H1 (cell line): Measurements from ENCODE around the gene NT5E. TPM values are rescaled to one million over a fixed set of nuclear protein-coding genes. Genes with fewer than 3 reads are reported as not detected.

ENCODE experiments used
- CTCF ChIA-PET: fragments of 300-600 bp; sonication (Branson Sonifier 250); formaldehyde crosslinking; loops from one replicate; lab custom pipeline; 2021; ENCODE audit not compliant: partially characterized antibody; lab: Charles Lee
- POLR2A ChIA-PET: fragments of 300-600 bp; sonication (Branson Sonifier 250); formaldehyde crosslinking; loops from one replicate; lab custom pipeline; 2021; ENCODE audit warnings: inconsistent platforms; ENCODE audit not compliant: partially characterized antibody; lab: Charles Lee
- DNase-seq, 2 experiments: peaks; one replicate each; pipeline versions ENCODE4 v3.0.0 to v3.0.0-alpha.2; 2010 to 2022; ENCODE audit warnings: low spot score in 2 of 2, low read depth in 1 of 2, mixed read lengths in 1 of 2
- FAIRE-seq: peaks from 2 replicates; lab custom pipeline; 2011; peaks lifted over from hg19 to GRCh38; lab: Jason Lieb, UNC
- H2AFZ ChIP-seq: 2 replicates; pipeline ENCODE4 v1.8.1; 2012; ENCODE audit warnings: low read length, inconsistent platforms
- H2AK5ac ChIP-seq: 2 replicates; pipeline ENCODE4 v1.6.1; 2013; ENCODE audit warnings: low read depth, low read length
- H2BK120ac ChIP-seq: replicated peaks from 2 replicates; pipeline ENCODE3; 2013; ENCODE audit warnings: low read depth, low read length, inconsistent platforms
- H2BK12ac ChIP-seq: 2 replicates; pipeline ENCODE4 v1.6.1; 2013; ENCODE audit warnings: low read depth, low read length
- H2BK15ac ChIP-seq: 2 replicates; pipeline ENCODE4 v1.6.1; 2013; ENCODE audit warnings: low read length
- H2BK20ac ChIP-seq: 2 replicates; pipeline ENCODE4 v1.6.1; 2013; ENCODE audit warnings: low read length
- H2BK5ac ChIP-seq: 2 replicates; pipeline ENCODE4 v1.6.1; 2013; ENCODE audit warnings: low read depth, low read length
- H3K14ac ChIP-seq: 2 replicates; pipeline ENCODE4 v1.6.1; 2013; ENCODE audit warnings: inconsistent platforms; ENCODE audit not compliant: insufficient read length
- H3K18ac ChIP-seq: 2 replicates; pipeline ENCODE4 v1.6.1; 2013; ENCODE audit warnings: low read length; ENCODE audit errors: extremely low read depth
- H3K23ac ChIP-seq: 2 replicates; pipeline ENCODE4 v1.6.1; 2013; ENCODE audit warnings: inconsistent platforms; ENCODE audit not compliant: insufficient read length
- H3K23me2 ChIP-seq: 2 replicates; pipeline ENCODE4 v1.6.1; 2013; ENCODE audit warnings: low read depth, low read length
- H3K27ac ChIP-seq: 2 replicates; pipeline ENCODE4 v1.6.1; 2011; ENCODE audit warnings: low read depth, low read length, inconsistent platforms
- H3K27me3 ChIP-seq, 4 experiments: replicated peaks in 1 of 4; 1 replicate in 1 of 4; 2 replicates in 3 of 4; pipeline versions ENCODE4 v1.6.1 to v1.8.1; 2011 to 2013; ENCODE audit warnings: low read length in 3 of 4, mild to moderate bottlenecking in 3 of 4, inconsistent platforms in 2 of 4, mixed read lengths in 2 of 4, moderate library complexity in 1 of 4; ENCODE audit not compliant: control insufficient read depth in 3 of 4, insufficient read depth in 3 of 4; ENCODE audit errors: extremely low read depth in 1 of 4
- H3K36me3 ChIP-seq, 4 experiments: 2 replicates each; pipeline versions ENCODE4 v1.6.1 to v1.8.1; 2011 to 2013; ENCODE audit warnings: mild to moderate bottlenecking in 4 of 4, low read length in 3 of 4, moderate library complexity in 2 of 4, control low read depth in 1 of 4, inconsistent platforms in 1 of 4; ENCODE audit not compliant: insufficient read depth in 4 of 4, control insufficient read depth in 2 of 4
- H3K4ac ChIP-seq: replicated peaks from 2 replicates; pipeline ENCODE3; 2013; ENCODE audit warnings: low read length, low read depth, mixed read lengths, inconsistent platforms; ENCODE audit not compliant: insufficient read length
- H3K4me1 ChIP-seq, 4 experiments: replicated peaks in 1 of 4; 1 replicate in 1 of 4; 2 replicates in 3 of 4; pipeline versions ENCODE4 v1.6.1 to v1.8.1; 2011 to 2013; ENCODE audit warnings: low read length in 3 of 4, inconsistent platforms in 2 of 4, mixed read lengths in 1 of 4; ENCODE audit not compliant: insufficient read depth in 4 of 4, control insufficient read depth in 3 of 4
- H3K4me2 ChIP-seq, 2 experiments: 2 replicates each; pipeline versions ENCODE4 v1.6.1 to v1.8.1; 2011 to 2013; ENCODE audit warnings: low read depth in 2 of 2, low read length in 2 of 2, control low read depth in 1 of 2, inconsistent platforms in 1 of 2, mild to moderate bottlenecking in 1 of 2; ENCODE audit not compliant: insufficient read depth in 1 of 2
- H3K4me3 ChIP-seq, 4 experiments: fragments of 200-600, 300-600 bp in 1 of 4; sonication (generic), shearing (Covaris generic), sonication (Bioruptor Twin) in 1 of 4; 2 replicates each; pipeline versions ENCODE4 v1.5.1 to v1.8.1; 2011 to 2016; ENCODE audit warnings: low read length in 4 of 4, low read depth in 3 of 4, control low read depth in 2 of 4, inconsistent platforms in 2 of 4, mild to moderate bottlenecking in 2 of 4, mixed read lengths in 1 of 4, moderate library complexity in 1 of 4; ENCODE audit not compliant: insufficient read depth in 2 of 4; ENCODE audit errors: extremely low read depth in 1 of 4
- H3K56ac ChIP-seq: replicated peaks from 2 replicates; pipeline ENCODE3; 2013; ENCODE audit warnings: low read depth, mild to moderate bottlenecking, mixed read lengths, low read length, inconsistent platforms; ENCODE audit not compliant: insufficient read length
- H3K79me1 ChIP-seq: 2 replicates; pipeline ENCODE4 v1.6.1; 2013; ENCODE audit warnings: low read depth, low read length, control low read depth
- H3K79me2 ChIP-seq, 2 experiments: 2 replicates each; pipeline versions ENCODE4 v1.6.1 to v1.8.1; 2012 to 2013; ENCODE audit warnings: low read length in 2 of 2, mild to moderate bottlenecking in 2 of 2, inconsistent platforms in 1 of 2; ENCODE audit not compliant: insufficient read depth in 2 of 2, control insufficient read depth in 1 of 2
- H3K9ac ChIP-seq, 4 experiments: replicated peaks in 1 of 4; 1 replicate in 1 of 4; 2 replicates in 3 of 4; pipeline versions ENCODE4 v1.6.1 to v1.8.1; 2011 to 2013; ENCODE audit warnings: low read depth in 3 of 4, low read length in 3 of 4, control low read depth in 2 of 4, mild to moderate bottlenecking in 2 of 4, moderate library complexity in 2 of 4, inconsistent platforms in 1 of 4; ENCODE audit errors: extremely low read depth in 1 of 4
- H3K9me3 ChIP-seq, 2 experiments: 2 replicates each; pipeline versions ENCODE4 v1.6.1 to v1.8.1; 2012 to 2013; ENCODE audit warnings: mild to moderate bottlenecking in 2 of 2, moderate library complexity in 2 of 2, control low read depth in 1 of 2, inconsistent platforms in 1 of 2, low read depth in 1 of 2, low read length in 1 of 2, mixed read lengths in 1 of 2; ENCODE audit not compliant: insufficient read depth in 2 of 2
- H4K20me1 ChIP-seq, 2 experiments: replicated peaks in 1 of 2; 2 replicates each; pipeline versions ENCODE3 to v1.8.1; 2011 to 2013; ENCODE audit warnings: inconsistent platforms in 2 of 2, low read length in 2 of 2, mild to moderate bottlenecking in 1 of 2; ENCODE audit not compliant: insufficient read depth in 2 of 2, control insufficient read depth in 1 of 2
- H4K5ac ChIP-seq: 2 replicates; pipeline ENCODE4 v1.6.1; 2013; ENCODE audit warnings: low read length, low read depth, mixed read lengths, inconsistent platforms; ENCODE audit not compliant: insufficient read length
- H4K8ac ChIP-seq: 2 replicates; pipeline ENCODE4 v1.8.0; 2013; ENCODE audit warnings: mild to moderate bottlenecking, moderate library complexity, low read length, inconsistent platforms; ENCODE audit not compliant: insufficient read depth; ENCODE audit errors: extremely low read depth
- H4K91ac ChIP-seq: replicated peaks from 2 replicates; pipeline ENCODE3; 2013; ENCODE audit warnings: low read length, mixed read lengths, inconsistent platforms; ENCODE audit not compliant: insufficient read length
- EGR1 ChIP-seq: IDR thresholded peaks from 2 replicates; pipeline ENCODE4 v1.6.1; 2011; ENCODE audit warnings: low read depth, low read length, borderline replicate concordance
- EP300 ChIP-seq, 2 experiments: IDR thresholded peaks; 1 replicate in 1 of 2; 2 replicates in 1 of 2; pipeline ENCODE4 v1.6.1; 2011 to 2012; ENCODE audit warnings: low read depth in 2 of 2, low read length in 2 of 2, mild to moderate bottlenecking in 2 of 2, borderline replicate concordance in 1 of 2, inconsistent platforms in 1 of 2, moderate library complexity in 1 of 2
- FOSL1 ChIP-seq: IDR thresholded peaks from 2 replicates; pipeline ENCODE4 v1.6.1; 2011; ENCODE audit warnings: mild to moderate bottlenecking, low read depth, low read length, moderate library complexity; ENCODE audit not compliant: insufficient read depth
- GTF2F1 ChIP-seq: IDR thresholded peaks from 2 replicates; pipeline ENCODE4 v1.6.1; 2012; ENCODE audit warnings: low read depth, low read length, improper control_type of control experiment, borderline replicate concordance
- HDAC6 ChIP-seq: IDR thresholded peaks from one replicate; pipeline ENCODE4 v1.7.1; 2012; ENCODE audit warnings: low read depth, mild to moderate bottlenecking, inconsistent platforms, low read length, moderate library complexity
- JUN ChIP-seq: IDR thresholded peaks from 2 replicates; pipeline ENCODE4 v1.6.1; 2011; ENCODE audit warnings: low read depth, mild to moderate bottlenecking, improper control_type of control experiment, low read length
- KDM5A ChIP-seq: fragments of 200-600 bp; IDR thresholded peaks from 2 replicates; pipeline ENCODE4 v1.7.1; 2012; ENCODE audit warnings: mild to moderate bottlenecking, low read length, inconsistent platforms, mixed read lengths
- PHF8 ChIP-seq: fragments of 200-600 bp; sonication (generic); conservative IDR thresholded peaks from 2 replicates; pipeline ENCODE4 v1.7.1; 2012; ENCODE audit warnings: low read depth, mild to moderate bottlenecking, inconsistent platforms, low read length, moderate library complexity
- POLR2A ChIP-seq, 2 experiments: IDR thresholded peaks; 1 replicate in 1 of 2; 2 replicates in 1 of 2; pipeline ENCODE4 v1.6.1; 2011; ENCODE audit warnings: low read depth in 2 of 2, low read length in 2 of 2, mild to moderate bottlenecking in 2 of 2; ENCODE audit errors: control extremely low read depth in 1 of 2
- RNF2 ChIP-seq: fragments of 200-900, 300-1000 bp; sonication (generic); IDR thresholded peaks from 2 replicates; pipeline ENCODE4 v1.7.1; 2016; ENCODE audit warnings: borderline replicate concordance, low read depth, mild to moderate bottlenecking, antibody characterized with exemption, low read length; ENCODE audit not compliant: poor library complexity, severe bottlenecking; ENCODE audit errors: missing control alignments
- TAF1 ChIP-seq: IDR thresholded peaks from 2 replicates; pipeline ENCODE4 v1.6.1; 2011; ENCODE audit warnings: mild to moderate bottlenecking, low read depth, low read length
- TEAD4 ChIP-seq: IDR thresholded peaks from 2 replicates; pipeline ENCODE4 v1.6.1; 2012; ENCODE audit warnings: low read depth, low read length, inconsistent platforms, mixed read lengths
- WGBS, 2 experiments: shearing (Covaris generic) in 1 of 2; methylation state at CpG; one replicate each; pipeline versions ENCODE4 v1.1.6 to v1.1.7; 2013 to 2015; ENCODE audit warnings: low lambda C conversion rate in 2 of 2, mixed read lengths in 2 of 2, inconsistent platforms in 1 of 2, low coverage in 1 of 2, missing lambda C conversion rate in 1 of 2; ENCODE audit not compliant: insufficient replicate concordance in 2 of 2, insufficient coverage in 1 of 2, insufficient read length in 1 of 2; ENCODE audit errors: extremely low coverage in 1 of 2, missing lambda C conversion rate in 1 of 2; 5-methylcytosine and 5-hydroxymethylcytosine counted together
- polyA plus RNA-seq, 7 experiments: library from polyadenylated mRNA; depleted of rRNA in 3 of 7; stranded (reverse) in 5 of 7; unstranded in 2 of 7; fragments of >200 nt in 5 of 7; fragments of 200-250 nt in 2 of 7; gene quantifications; 1 replicate in 5 of 7; 2 replicates in 1 of 7; 4 replicates in 1 of 7; pipeline versions ENCODE4 v1.2.1 to v1.2.3, GENCODE V29; 2011 to 2013; ENCODE audit warnings: missing spikeins in 2 of 7, mixed read lengths in 2 of 7
- total RNA-seq: library from RNA; stranded (reverse); fragmentation: NEBNext Ultra II Directional; extraction: Animal tissue kit (Norgen Biotek cat#: 25700); gene quantifications from 2 replicates; pipeline ENCODE4 v1.2.1, GENCODE V29; 2021
- TF ChIP-seq, protein P1 (sequence below): IDR thresholded peaks from 2 replicates; pipeline ENCODE4 v1.6.1; 2012; ENCODE audit warnings: inconsistent platforms
- TF ChIP-seq, protein P2 (sequence below): IDR thresholded peaks from 2 replicates; pipeline ENCODE4 v1.6.1; 2012; ENCODE audit warnings: inconsistent platforms

Gene NT5E
- total and polyA plus RNA-seq, 2 of the 8 experiments (the other 6 are each of a cell fraction or from before 2014, with no cell fraction given), result 0.74 to 1.5 TPM

DNA sequence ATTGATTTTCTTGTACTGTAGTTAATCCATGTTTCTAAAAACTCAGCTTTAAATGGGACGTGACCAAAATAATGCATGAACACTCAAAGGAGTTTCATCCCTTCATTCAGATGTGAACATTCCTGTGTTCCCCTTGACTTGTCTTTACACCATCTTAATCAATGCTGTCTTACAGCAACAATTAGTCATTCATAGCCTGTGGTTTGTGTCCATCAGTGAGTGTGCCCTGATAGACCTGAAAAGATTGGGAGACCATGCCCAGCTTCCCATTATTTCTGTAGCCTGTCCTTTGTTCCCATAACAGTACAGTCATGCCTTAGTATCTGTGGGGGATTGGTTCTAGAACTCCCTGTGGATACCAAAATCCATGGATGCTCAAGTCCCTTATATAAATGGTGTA is 23.9 kb downstream of the NT5E start:
- H2BK20ac ChIP-seq, result no peak overlapping the region
- H3K79me2 ChIP-seq, result no peaks in the 10 kb centered on the region
- H3K14ac ChIP-seq, result no peak overlapping the region
- no peak overlapping the region for H3K27ac ChIP-seq
- no peak overlapping the region for H3K9ac ChIP-seq
- H4K91ac ChIP-seq, result no peak overlapping the region
- H2BK5ac ChIP-seq, result no peak overlapping the region
- ChIA-PET CTCF (interaction anchor here (0.9 to 3.7 kb wide), 6 partner anchors 10 to 631 kb away, joined by 3 to 34 read pairs (median 4); no protein-coding TSS in a partner anchor), POLR2A (no interaction called here)
- WGBS, 2 experiments, result 82% methylated on average over 1 of the region's 1 CpG; no CpG with 5 or more reads in 1 of the 2 experiments
- no peaks in the 10 kb centered on the region for H3K36me3 ChIP-seq
- H3K4me2 ChIP-seq, result no peak overlapping the region
- H4K20me1 ChIP-seq, result no peaks in the 10 kb centered on the region
- FAIRE-seq (no peak), DNase-seq (no peak)
- no peak overlapping the region for H2BK12ac ChIP-seq
- no peak overlapping the region for H2BK120ac ChIP-seq
- H3K4me3 ChIP-seq, result no peak overlapping the region
- H3K4ac ChIP-seq, result no peak overlapping the region
- no peaks in the 10 kb centered on the region for H3K27me3 ChIP-seq
- H2AK5ac ChIP-seq, result no peak overlapping the region
- H3K56ac ChIP-seq, result no peak overlapping the region
- H3K18ac ChIP-seq, result no peak overlapping the region
- no peaks in the 10 kb centered on the region for H3K23me2 ChIP-seq
- H3K79me1 ChIP-seq, result no peaks in the 10 kb centered on the region
- no peak overlapping the region for H2AFZ ChIP-seq
- H4K5ac ChIP-seq, result no peak overlapping the region
- H3K4me1 ChIP-seq, result no peaks in the 10 kb centered on the region
- H4K8ac ChIP-seq, result no peak overlapping the region
- no peaks in the 10 kb centered on the region for H3K9me3 ChIP-seq
- no peak overlapping the region for H3K23ac ChIP-seq
- H2BK15ac ChIP-seq, result no peak overlapping the region
- TF ChIP-seq EP300 (IDR thresholded peaks at IDR 0.05; ENCODE audit: borderline replicate concordance in 1 of 2, low read depth in 2 of 2, low read length in 2 of 2) (no peak), PHF8 (no peak), TAF1 (no peak), JUN (no peak), KDM5A (no peak), RNF2 (no peak), GTF2F1 (no peak), TEAD4 (no peak), POLR2A (IDR thresholded peaks at IDR 0.05; ENCODE audit: control extremely low read depth in 1 of 2, low read depth in 2 of 2, low read length in 2 of 2) (no peak), FOSL1 (no peak), HDAC6 (no peak), EGR1 (no peak)
- TF ChIP-seq, protein P1, sequence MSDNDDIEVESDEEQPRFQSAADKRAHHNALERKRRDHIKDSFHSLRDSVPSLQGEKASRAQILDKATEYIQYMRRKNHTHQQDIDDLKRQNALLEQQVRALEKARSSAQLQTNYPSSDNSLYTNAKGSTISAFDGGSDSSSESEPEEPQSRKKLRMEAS, result no peak
- TF ChIP-seq, protein P2, sequence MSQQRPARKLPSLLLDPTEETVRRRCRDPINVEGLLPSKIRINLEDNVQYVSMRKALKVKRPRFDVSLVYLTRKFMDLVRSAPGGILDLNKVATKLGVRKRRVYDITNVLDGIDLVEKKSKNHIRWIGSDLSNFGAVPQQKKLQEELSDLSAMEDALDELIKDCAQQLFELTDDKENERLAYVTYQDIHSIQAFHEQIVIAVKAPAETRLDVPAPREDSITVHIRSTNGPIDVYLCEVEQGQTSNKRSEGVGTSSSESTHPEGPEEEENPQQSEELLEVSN, result no peak
